ENCODE results near the gene RNF144B. TPM values are rescaled to one million over a fixed set of nuclear protein-coding genes. Genes with fewer than 3 reads are reported as not detected.
A peak's percentile ranks its signal among the peaks of the same experiment; 100 is the strongest.

Gene RNF144B
- total RNA-seq, 1 donor from 2014 or later = 13.5 TPM

DNA sequence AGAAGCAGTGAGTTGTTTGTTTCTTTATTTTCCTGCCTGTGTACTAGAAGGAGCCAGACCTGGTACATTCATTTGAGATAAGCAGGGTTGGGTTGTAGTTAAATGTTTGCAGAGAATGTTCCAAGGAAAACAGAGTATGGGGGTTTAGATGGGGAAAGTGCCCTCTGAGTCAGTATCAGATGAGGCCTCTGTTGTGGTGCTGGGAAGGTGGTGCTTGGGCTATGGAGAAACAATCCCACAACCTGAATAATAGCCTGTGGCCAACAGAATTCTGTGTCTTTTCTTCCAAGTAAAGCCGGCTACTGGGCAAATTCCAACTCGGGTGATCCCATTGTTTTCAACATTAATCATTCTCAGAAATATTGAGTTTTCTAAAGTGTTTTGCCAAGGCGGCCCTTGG is 109.3 kb downstream of the RNF144B start:
- ATAC-seq (ENCODE audit: low read depth) = no peak
- POLR2A ChIA-PET = interaction anchor here (1.3 kb wide), 1 partner anchor 166 kb away, joined by 3 read pairs; no protein-coding TSS in a partner anchor
- CTCF ChIA-PET = no interaction called here

DNA sequence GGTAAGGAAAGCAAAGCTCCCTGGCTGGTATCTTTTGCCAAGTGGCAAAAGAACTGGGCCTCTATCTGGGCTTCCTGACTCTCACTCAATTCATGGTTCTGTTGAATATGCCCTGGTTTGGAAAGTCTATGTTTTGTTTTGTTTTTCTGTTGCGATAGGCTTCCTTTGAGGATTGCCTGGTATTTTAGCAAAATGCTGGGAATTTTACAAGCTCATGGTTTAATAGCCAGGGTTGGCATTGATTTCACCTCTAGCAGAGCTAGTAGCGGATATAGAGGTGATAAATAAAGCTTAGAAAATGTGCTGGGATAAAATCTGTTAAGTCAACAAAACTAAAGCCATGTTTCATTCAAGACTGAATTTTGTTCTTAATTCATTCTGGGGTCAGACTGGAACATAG is 109.9 kb downstream of the RNF144B start:
- ATAC-seq (ENCODE audit: low read depth) (no peak), DNase-seq (no peak)
- H3K36me3 Mint-ChIP-seq (ENCODE audit: low read depth) = no peaks in the 10 kb centered on the region
- no peaks in the 10 kb centered on the region for H3K9me3 Mint-ChIP-seq
- H3K27me3 Mint-ChIP-seq = no peaks in the 10 kb centered on the region
- TF ChIP-seq, protein P1, sequence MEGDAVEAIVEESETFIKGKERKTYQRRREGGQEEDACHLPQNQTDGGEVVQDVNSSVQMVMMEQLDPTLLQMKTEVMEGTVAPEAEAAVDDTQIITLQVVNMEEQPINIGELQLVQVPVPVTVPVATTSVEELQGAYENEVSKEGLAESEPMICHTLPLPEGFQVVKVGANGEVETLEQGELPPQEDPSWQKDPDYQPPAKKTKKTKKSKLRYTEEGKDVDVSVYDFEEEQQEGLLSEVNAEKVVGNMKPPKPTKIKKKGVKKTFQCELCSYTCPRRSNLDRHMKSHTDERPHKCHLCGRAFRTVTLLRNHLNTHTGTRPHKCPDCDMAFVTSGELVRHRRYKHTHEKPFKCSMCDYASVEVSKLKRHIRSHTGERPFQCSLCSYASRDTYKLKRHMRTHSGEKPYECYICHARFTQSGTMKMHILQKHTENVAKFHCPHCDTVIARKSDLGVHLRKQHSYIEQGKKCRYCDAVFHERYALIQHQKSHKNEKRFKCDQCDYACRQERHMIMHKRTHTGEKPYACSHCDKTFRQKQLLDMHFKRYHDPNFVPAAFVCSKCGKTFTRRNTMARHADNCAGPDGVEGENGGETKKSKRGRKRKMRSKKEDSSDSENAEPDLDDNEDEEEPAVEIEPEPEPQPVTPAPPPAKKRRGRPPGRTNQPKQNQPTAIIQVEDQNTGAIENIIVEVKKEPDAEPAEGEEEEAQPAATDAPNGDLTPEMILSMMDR (IDR thresholded peaks at IDR 0.05) = no peak
- H3K4me1 Mint-ChIP-seq = peaks cover 18% of the 10 kb centered on the region
- no peak overlapping the region for H3K27ac Mint-ChIP-seq
- no peak overlapping the region for H3K4me3 Mint-ChIP-seq
- ChIA-PET POLR2A (no interaction called here), CTCF (interaction anchor here (1.0 kb wide), 1 partner anchor 51 kb away, joined by 4 read pairs; no protein-coding TSS in a partner anchor)
- intact Hi-C loops (cut with micrococcal nuclease) = no loop called here

More for the DNA sequence above, 109.3 kb downstream of the RNF144B start:
- no peaks in the 10 kb centered on the region for H3K9me3 Mint-ChIP-seq
- TF ChIP-seq, protein P1 (IDR thresholded peaks at IDR 0.05) = no peak
- H3K27ac Mint-ChIP-seq = no peak overlapping the region
- no peaks in the 10 kb centered on the region for H3K27me3 Mint-ChIP-seq
- H3K4me1 Mint-ChIP-seq = peaks cover 12% of the 10 kb centered on the region
- intact Hi-C loops (cut with micrococcal nuclease) = no loop called here
- no peak for DNase-seq
- no peak overlapping the region for H3K4me3 Mint-ChIP-seq
- H3K36me3 Mint-ChIP-seq (ENCODE audit: low read depth) = no peaks in the 10 kb centered on the region

DNA sequence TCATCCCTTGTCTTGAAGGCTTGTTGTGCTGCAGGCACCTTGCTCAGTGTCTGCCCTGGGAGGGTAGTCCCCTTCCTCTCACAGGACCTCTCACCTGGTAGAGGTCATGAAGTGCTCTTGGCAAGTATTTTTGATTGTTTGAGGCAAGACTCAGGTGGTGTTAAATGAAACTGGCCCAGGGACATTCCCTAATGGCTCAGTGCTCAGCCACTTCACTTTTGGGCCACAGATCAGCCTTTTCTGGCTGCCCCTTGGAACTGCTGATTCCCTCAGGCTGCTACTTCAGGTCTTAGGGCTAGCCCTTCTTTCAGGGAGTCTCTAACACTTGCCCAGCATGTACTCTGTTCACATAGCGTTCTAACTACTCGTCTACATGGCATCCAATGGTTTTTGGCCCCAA is 111.3 kb downstream of the RNF144B start:
- intact Hi-C loops (cut with micrococcal nuclease) = no loop called here
- Mint-ChIP-seq H3K4me3 (no peak overlapping the region), H3K4me1 (peaks cover 18% of the 10 kb centered on the region), H3K27me3 (no peaks in the 10 kb centered on the region), H3K27ac (no peak overlapping the region), H3K9me3 (no peaks in the 10 kb centered on the region), H3K36me3 (ENCODE audit: low read depth) (no peaks in the 10 kb centered on the region)
- ChIA-PET POLR2A (no interaction called here), CTCF (no interaction called here)
- DNase-seq (no peak), ATAC-seq (ENCODE audit: low read depth) (no peak)
- TF ChIP-seq, protein P1 (IDR thresholded peaks at IDR 0.05) = no peak

DNA sequence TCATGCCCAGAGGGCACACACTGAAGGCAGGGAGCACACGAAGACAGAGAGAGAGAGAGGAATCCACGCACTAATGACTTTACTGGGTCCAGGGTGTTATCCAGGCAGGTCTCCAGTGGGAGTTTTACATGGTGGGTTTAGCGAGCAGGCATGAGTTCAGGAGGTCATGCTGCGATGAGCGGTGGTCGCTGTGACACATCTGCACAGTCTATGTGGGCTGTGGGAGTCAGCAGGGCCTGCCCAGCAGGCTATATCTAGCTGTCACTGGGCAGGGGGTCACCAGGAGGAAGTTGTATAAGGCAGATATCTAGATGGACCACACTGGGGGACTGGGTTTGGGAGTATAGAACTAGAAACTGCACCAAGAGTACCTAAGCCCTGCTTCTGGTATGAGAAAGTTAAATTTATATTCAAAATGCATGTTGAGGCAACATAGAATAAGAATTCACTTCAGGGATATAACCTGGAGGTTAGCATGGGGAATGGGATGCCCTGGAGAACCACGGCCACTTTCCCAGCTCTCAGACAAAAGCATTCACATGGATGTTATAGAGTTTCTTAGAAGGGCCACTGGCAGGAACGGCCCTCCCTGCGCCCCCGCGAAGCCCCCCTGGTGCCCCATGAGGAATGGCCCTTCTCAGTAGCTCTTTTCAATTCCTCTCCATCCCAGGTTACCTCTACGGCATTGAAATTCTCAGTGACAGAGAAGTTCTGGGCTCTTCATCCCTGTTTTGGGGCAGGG is 113.9 kb downstream of the RNF144B start:
- no peak for ATAC-seq (ENCODE audit: low read depth)
- CTCF ChIA-PET = interaction anchor here (1.1 to 9.4 kb wide), 5 partner anchors 141 to 380 kb away, joined by 4 to 155 read pairs (median 8); no protein-coding TSS in a partner anchor
- peaks cover 13% of the 10 kb centered on the region for H3K4me1 Mint-ChIP-seq
- intact Hi-C loops (cut with micrococcal nuclease) = loop anchor here (5.0 kb wide), 3 partner anchors 99 to 1344 kb away; no protein-coding TSS in a partner anchor
- POLR2A ChIA-PET = interaction anchor here (0.7 to 2.8 kb wide), 7 partner anchors 100 to 514 kb away, joined by 3 to 10 read pairs (median 4); partner anchors contain the start of gene RNF144B
- TF ChIP-seq, protein P1 (IDR thresholded peaks at IDR 0.05) = no peak
- H3K4me3 Mint-ChIP-seq = no peak overlapping the region
- no peaks in the 10 kb centered on the region for H3K27me3 Mint-ChIP-seq
- DNase-seq = no peak
- H3K9me3 Mint-ChIP-seq = no peaks in the 10 kb centered on the region
- no peaks in the 10 kb centered on the region for H3K36me3 Mint-ChIP-seq (ENCODE audit: low read depth)
- peak overlapping the region; percentile 64 for H3K27ac Mint-ChIP-seq

DNA sequence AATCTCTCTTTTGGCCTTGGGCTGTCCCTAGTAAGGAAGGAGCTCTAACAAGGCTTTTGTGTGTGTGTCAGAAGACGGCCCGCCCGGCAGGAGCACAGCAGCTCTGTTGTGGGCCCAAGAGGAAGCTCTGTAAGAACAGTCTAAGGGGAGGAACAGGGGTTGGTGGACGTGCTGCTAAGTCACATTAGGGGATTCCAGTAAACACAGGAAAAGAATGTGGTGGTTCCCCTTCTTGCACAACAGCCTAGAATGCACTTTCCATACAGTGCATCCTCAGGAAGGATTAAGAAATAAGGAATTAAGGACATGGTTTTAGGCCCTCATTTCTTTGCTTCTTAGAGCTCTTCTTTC is 114.5 kb downstream of the RNF144B start:
- intact Hi-C loops (cut with micrococcal nuclease) = loop anchor here (5.0 kb wide), 3 partner anchors 99 to 1344 kb away; no protein-coding TSS in a partner anchor
- no peaks in the 10 kb centered on the region for H3K27me3 Mint-ChIP-seq
- TF ChIP-seq, protein P1 (IDR thresholded peaks at IDR 0.05) = no peak
- ATAC-seq (ENCODE audit: low read depth) (peak; percentile 45), DNase-seq (no peak)
- POLR2A ChIA-PET = interaction anchor here (0.7 to 2.8 kb wide), 8 partner anchors 101 to 515 kb away, joined by 3 to 10 read pairs (median 4); partner anchors contain the start of gene RNF144B
- no peaks in the 10 kb centered on the region for H3K9me3 Mint-ChIP-seq
- H3K4me3 Mint-ChIP-seq = no peak overlapping the region
- H3K36me3 Mint-ChIP-seq (ENCODE audit: low read depth) = no peaks in the 10 kb centered on the region
- peaks cover 13% of the 10 kb centered on the region for H3K4me1 Mint-ChIP-seq
- CTCF ChIA-PET = interaction anchor here (1.1 to 9.4 kb wide), 6 partner anchors 142 to 380 kb away, joined by 4 to 155 read pairs (median 12); no protein-coding TSS in a partner anchor
- H3K27ac Mint-ChIP-seq = peak overlapping the region; percentile 64

All from activated B cell treated with CpG ODN at 0.5 μM for 24 hours (primary cell).